NCI-H1092 treated with DMSO at 0.1 percent for 48 hours (cell line): ENCODE data around the gene SHF.
"Not testable (repeated sequence)": the region's sequence is repeated elsewhere in the genome, so short reads cannot be mapped to it uniquely, and the experiment has no call there.

Experiments
- DNase-seq: peaks from one replicate; lab custom pipeline; 2025; lab: John Stamatoyannopoulos, UW

Gene SHF

GRCh38 chr15:45146405-45146804 is 41.4 kb downstream of the SHF start:
- no peak for DNase-seq

GRCh38 chr15:45144775-45145174 is 43.0 kb downstream of the SHF start:
- DNase-seq: no peak

DNA sequence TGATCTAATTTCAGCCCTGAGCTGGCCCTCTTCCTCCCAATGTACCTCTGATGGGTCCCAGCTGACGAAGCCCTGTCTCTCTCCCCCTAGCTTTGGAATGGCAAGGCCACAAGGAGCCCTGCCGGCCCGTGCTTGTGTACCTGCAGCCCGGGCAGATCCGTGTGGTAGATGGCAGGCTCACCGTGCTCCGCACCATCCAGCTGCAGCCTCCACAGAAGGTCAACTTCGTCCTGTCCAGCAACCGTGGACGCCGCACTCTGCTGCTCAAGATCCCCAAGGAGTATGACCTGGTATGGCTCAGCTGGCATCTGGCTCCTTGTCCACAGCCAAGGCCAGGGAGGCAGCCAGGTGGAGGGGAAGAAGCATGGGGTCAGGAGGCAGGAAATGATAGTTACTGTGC is 43.8 kb downstream of the SHF start:
- no peak for DNase-seq

GRCh38 chr15:45143056-45143455 is 44.7 kb downstream of the SHF start:
- DNase-seq: no peak

- no peak for DNase-seq
Measured at GRCh38 chr15:45141386-45141785, 46.4 kb downstream of the SHF start.

GRCh38 chr15:45140557-45141250 is 47.1 kb downstream of the SHF start:
- DNase-seq: no peak

GRCh38 chr15:45139770-45140169 is 48.0 kb downstream of the SHF start:
- DNase-seq: no peak

DNA sequence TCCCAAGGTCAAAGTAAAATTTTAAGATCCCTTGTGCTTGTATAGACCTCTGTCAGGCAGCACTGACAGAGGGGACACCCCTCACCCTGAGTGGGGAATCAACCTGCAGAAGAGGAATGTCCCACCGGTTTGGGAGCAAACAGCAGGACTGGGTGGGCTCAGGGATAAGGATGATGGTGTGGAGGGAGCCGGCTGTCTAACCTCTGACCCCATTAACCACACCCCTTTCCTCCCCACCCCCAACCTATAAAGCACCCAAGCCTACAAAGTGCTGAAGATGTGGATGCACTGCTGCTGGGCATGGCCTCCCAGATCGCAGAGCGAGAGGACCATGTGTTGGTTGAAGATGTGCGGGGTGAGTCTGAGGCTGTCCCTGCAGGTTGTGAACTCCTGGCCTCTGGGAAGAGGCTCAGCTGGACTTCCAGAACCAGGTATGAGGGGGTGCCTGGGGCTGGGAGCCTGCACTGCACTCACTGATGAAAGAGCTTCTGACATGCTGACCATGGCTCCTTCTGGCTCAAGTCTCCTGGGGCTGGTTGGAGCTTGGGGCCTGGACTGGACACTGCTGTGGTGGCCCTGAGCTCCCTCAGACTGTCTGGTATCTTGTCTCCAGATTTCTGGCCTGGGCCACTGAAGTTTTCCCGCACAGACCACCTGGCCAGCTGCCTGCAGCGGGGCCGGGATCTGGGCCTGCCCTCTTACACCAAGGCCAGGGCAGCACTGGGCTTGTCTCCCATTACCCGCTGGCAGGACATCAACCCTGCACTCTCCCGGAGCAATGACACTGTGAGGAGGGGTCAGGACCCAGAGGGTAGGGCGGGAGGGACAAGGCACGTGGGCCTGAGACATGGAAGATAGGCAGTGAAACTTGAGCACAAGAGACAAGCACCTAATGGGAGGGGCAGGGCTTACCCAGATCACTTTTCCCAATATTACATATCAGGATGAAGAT is 48.7 kb downstream of the SHF start:
- no peak for DNase-seq

GRCh38 chr15:45137703-45138102 is 50.1 kb downstream of the SHF start:
- no peak for DNase-seq

DNA sequence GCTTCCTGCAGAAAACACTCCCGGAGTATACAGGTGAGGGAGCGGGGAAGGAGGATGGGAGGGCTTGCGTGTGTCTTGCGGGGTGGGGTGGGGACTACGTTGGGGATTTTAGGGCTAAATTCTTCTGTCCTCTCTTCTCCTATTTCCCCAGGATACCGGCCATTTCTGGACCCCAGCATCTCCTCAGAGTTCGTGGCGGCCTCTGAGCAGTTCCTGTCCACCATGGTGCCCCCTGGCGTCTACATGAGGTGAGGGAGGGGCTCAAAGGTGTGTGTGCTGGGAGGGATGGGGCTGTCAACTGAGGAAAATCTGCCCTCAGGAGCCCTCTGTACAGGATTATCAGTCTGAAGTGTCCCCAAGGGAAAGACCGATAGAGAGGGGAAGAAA is 51.4 kb downstream of the SHF start:
- no peak for DNase-seq

GRCh38 chr15:45135705-45136377 is 51.9 kb downstream of the SHF start:
- not testable (repeated sequence) for DNase-seq

GRCh38 chr15:45134682-45135604 is 52.8 kb downstream of the SHF start:
- DNase-seq: no peak

GRCh38 chr15:45134046-45134445 is 53.7 kb downstream of the SHF start:
- no peak for DNase-seq

GRCh38 chr15:45133561-45133920 is 54.2 kb downstream of the SHF start:
- no peak for DNase-seq

DNA sequence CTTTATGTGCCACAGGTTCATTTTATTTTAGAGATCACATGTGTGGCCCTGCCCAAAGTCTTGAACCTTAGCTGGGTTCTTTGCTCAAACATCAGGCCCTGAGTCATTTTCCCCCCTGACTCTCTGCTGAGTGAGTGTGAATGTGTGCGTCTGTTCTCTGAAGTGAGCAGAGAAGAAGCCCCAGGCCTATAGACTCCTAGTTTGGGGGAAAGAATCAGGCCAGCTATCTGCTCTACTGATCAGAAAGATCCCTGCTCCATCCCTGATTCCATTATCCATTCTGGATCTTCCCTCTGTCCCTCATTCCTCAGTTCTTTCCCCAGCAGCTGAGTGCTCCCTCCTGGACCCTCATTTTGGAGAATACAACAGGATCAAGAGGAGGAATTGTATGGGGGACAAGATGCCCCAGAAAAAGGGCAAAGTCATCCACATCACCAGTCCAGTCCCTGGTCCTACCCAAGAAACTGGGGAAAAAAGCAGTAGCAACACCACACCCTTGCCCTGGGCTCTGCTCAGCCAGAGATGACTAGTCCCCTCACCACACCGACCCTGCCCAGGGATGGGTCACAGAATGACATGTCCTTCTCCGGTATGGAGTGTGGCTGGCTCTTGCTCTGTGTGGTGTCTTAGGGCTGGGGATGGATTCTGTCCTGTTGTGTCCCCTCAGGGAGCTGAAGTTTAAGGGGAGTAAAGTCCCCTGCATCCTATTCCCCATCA is 54.8 kb downstream of the SHF start:
- no peak for DNase-seq

- no peak for DNase-seq
Measured at GRCh38 chr15:45131510-45131909, 56.3 kb downstream of the SHF start.

GRCh38 chr15:45130291-45131000 is 57.3 kb downstream of the SHF start:
- DNase-seq: no peak

GRCh38 chr15:45129651-45130129 is 58.1 kb downstream of the SHF start, which contains the start of the genes DUOX1 and DUOXA1:
TSS of gene DUOX1 (plus strand) at chr15:45129994. CDS start at chr15:45131967, 1,973 bp downstream.
TSS of gene DUOXA1 (minus strand) at chr15:45129879. CDS start at chr15:45123014, 6,865 bp downstream.
- no peak for DNase-seq

DNA sequence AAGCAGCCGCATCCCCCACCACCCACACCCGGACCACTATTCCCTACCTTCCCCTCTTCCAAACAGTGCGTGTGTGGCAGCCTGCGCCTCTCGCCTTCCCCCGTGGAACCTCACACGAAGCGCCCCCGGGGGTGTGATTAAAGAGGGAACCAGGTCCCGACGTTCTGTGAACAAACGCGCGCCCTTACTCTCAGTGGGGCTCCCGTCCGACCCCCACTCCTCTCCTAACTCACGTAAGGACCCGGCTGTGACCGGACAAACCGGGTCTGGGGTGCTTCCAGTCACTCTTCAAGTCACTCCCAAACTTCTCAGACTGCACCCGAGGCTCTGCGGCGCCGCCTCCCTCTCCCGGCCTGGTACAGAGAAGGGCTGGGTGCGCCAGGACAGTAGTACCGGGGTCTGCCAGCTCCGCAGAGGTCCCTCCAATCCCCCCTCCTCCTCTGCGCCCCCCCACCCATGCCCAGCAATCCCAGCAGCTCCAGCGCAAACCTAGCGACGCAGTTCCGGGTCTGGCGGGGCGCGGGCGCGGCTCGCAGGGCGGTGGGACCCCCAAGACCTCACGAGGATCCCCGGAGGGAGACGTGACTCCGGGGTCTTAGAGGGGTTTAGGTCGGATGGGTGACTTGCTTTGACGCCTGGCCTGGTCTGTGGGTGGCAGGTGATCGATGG is 58.7 kb downstream of the SHF start:
- no peak for DNase-seq
